GM21526 (cell line): ENCODE results near the gene THOP1.

Experiments used
- ATAC-seq: cut with Tn5 transposase; IDR thresholded peaks from one replicate; pipeline ENCODE4 v1.9.1; 2021; ENCODE audit warnings: moderate library complexity; ENCODE audit not compliant: unreplicated experiment, low FRiP score

THOP1 gene

GRCh38 chr19:2800506-2800905, 15.2 kb downstream of the THOP1 start:
- no peak for ATAC-seq

- no peak for ATAC-seq
Observed at GRCh38 chr19:2802826-2803225, 17.5 kb downstream of the THOP1 start.

- no peak for ATAC-seq
Observed at GRCh38 chr19:2803486-2804155, 18.3 kb downstream of the THOP1 start.

GRCh38 chr19:2804156-2805004, 19.1 kb downstream of the THOP1 start:
- ATAC-seq, result no peak

- ATAC-seq, result no peak
Observed at GRCh38 chr19:2805261-2805900, 20.1 kb downstream of the THOP1 start.

- no peak for ATAC-seq
Observed at GRCh38 chr19:2805991-2806649, 20.8 kb downstream of the THOP1 start.

GRCh38 chr19:2806736-2807378, 21.6 kb downstream of the THOP1 start:
- ATAC-seq, result no peak

- no peak for ATAC-seq
Observed at GRCh38 chr19:2807379-2808128, 22.3 kb downstream of the THOP1 start.

- ATAC-seq, result no peak
Observed at GRCh38 chr19:2808129-2808941, 23.0 kb downstream of the THOP1 start.

- no peak for ATAC-seq
Observed at GRCh38 chr19:2809387-2810140, 24.3 kb downstream of the THOP1 start.

GRCh38 chr19:2810141-2811091, 25.1 kb downstream of the THOP1 start:
- no peak for ATAC-seq

GRCh38 chr19:2811221-2811722, 26.0 kb downstream of the THOP1 start:
- no peak for ATAC-seq

- no peak for ATAC-seq
Observed at GRCh38 chr19:2811735-2812413, 26.6 kb downstream of the THOP1 start.

- ATAC-seq, result no peak
Observed at GRCh38 chr19:2812414-2813234, 27.3 kb downstream of the THOP1 start.
